Measurements from ENCODE around the gene TP53AIP1.

DNA sequence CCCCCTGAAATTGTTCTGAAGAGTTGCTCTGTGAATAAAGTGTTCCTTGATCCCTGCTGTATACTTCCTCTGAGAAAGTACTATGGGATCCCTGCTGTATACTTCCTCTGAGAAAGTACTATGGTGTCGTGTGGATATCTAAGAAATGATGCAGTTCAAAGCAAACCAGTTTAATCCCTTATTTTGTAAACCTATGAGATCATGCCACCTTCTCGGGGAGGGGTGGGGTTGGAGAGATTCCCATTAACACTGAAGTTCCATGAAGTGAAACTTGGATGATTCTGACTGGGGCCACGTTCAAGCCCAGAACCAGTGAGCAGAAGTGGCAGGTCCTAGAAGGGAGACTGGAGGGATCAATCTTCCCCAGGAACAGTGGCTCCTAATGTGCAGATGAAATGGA is 13.0 kb upstream of the TP53AIP1 start:
- TF ChIP-seq EZH2 (IDR thresholded peaks at IDR 0.05) = no peak
- TF ChIP-seq EZH2phosphoT487 (IDR thresholded peaks at IDR 0.05) = no peak
- TF ChIP-seq, protein P1, sequence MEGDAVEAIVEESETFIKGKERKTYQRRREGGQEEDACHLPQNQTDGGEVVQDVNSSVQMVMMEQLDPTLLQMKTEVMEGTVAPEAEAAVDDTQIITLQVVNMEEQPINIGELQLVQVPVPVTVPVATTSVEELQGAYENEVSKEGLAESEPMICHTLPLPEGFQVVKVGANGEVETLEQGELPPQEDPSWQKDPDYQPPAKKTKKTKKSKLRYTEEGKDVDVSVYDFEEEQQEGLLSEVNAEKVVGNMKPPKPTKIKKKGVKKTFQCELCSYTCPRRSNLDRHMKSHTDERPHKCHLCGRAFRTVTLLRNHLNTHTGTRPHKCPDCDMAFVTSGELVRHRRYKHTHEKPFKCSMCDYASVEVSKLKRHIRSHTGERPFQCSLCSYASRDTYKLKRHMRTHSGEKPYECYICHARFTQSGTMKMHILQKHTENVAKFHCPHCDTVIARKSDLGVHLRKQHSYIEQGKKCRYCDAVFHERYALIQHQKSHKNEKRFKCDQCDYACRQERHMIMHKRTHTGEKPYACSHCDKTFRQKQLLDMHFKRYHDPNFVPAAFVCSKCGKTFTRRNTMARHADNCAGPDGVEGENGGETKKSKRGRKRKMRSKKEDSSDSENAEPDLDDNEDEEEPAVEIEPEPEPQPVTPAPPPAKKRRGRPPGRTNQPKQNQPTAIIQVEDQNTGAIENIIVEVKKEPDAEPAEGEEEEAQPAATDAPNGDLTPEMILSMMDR (IDR thresholded peaks at IDR 0.05) = no peak
